PC-3 (cell line): ENCODE data around the gene CNPY2. TPM values are rescaled to one million over a fixed set of nuclear protein-coding genes. Genes with fewer than 3 reads are reported as not detected.

Experiments
- ATAC-seq: fragments of 200-7000 bp; cut with Tn5 transposase; 2 replicates; pipeline ENCODE4 v1.9.1; 2020; ENCODE audit warnings: mild to moderate bottlenecking, moderate library complexity
- BruUV-seq: library from RNA; stranded (reverse); fragments of 400-500 nt; replicated peaks from 2 replicates; lab custom pipeline; 2021; lab: Mats Ljungman, UMichigan
- CTCF ChIA-PET: fragments of 300-600 bp; sonication (Branson Sonifier 250); formaldehyde crosslinking; loops from one replicate; lab custom pipeline; 2022; ENCODE audit warnings: antibody characterized with exemption; lab: Charles Lee
- POLR2A ChIA-PET: fragments of 300-600 bp; sonication (Branson Sonifier 250); formaldehyde crosslinking; loops from one replicate; lab custom pipeline; 2022; ENCODE audit warnings: antibody characterized with exemption; ENCODE audit not compliant: unreplicated experiment; lab: Charles Lee
- DNase-seq: peaks from one replicate; pipeline ENCODE4 v3.0.0-alpha.2; 2015
- H2AFZ ChIP-seq: fragments of 300-600 bp; sonication (generic); 2 replicates; pipeline ENCODE4 v1.6.0; 2016; ENCODE audit warnings: antibody characterized with exemption, low read length
- H3F3A ChIP-seq: fragments of 300-600 bp; sonication (generic); one replicate; pipeline ENCODE4 v1.6.0; 2017; ENCODE audit warnings: antibody characterized with exemption, low read length, control low read depth, mild to moderate bottlenecking; ENCODE audit not compliant: unreplicated experiment
- H3K27ac ChIP-seq: fragments of 300-600 bp; sonication (generic); 2 replicates; pipeline ENCODE4 v1.5.1; 2016; ENCODE audit warnings: mild to moderate bottlenecking, low read length
- H3K27me3 ChIP-seq: fragments of 300-600 bp; sonication (generic); 2 replicates; pipeline ENCODE4 v1.6.1; 2016; ENCODE audit warnings: low read length, mixed read lengths
- H3K36me3 ChIP-seq: fragments of 300-600 bp; sonication (generic); 2 replicates; pipeline ENCODE4 v1.6.1; 2016; ENCODE audit warnings: low read depth, mixed run types, low read length, mixed read lengths
- H3K4me1 ChIP-seq: fragments of 300-600 bp; sonication (generic); 2 replicates; pipeline ENCODE4 v1.5.1; 2016; ENCODE audit warnings: low read length; ENCODE audit not compliant: insufficient read depth
- H3K4me2 ChIP-seq: fragments of 300-600 bp; sonication (generic); 2 replicates; pipeline ENCODE4 v1.6.0; 2016; ENCODE audit warnings: low read length
- H3K4me3 ChIP-seq: fragments of 300-600 bp; sonication (generic); 2 replicates; pipeline ENCODE4 v1.5.1; 2016; ENCODE audit warnings: mild to moderate bottlenecking, low read length, mixed read lengths
- H3K79me2 ChIP-seq: fragments of 300-600 bp; sonication (generic); 2 replicates; pipeline ENCODE4 v1.6.1; 2017; ENCODE audit warnings: low read length, mixed read lengths
- H3K9ac ChIP-seq: fragments of 300-600 bp; sonication (generic); 2 replicates; pipeline ENCODE4 v1.6.0; 2016; ENCODE audit warnings: mild to moderate bottlenecking, low read length
- H3K9me2 ChIP-seq: fragments of 300-600 bp; sonication (generic); replicated peaks from 2 replicates; pipeline ENCODE4 v1.6.1; 2016; ENCODE audit warnings: mixed run types, low read length, mixed read lengths
- H3K9me3 ChIP-seq: fragments of 300-600 bp; sonication (generic); 2 replicates; pipeline ENCODE4 v1.6.1; 2016; ENCODE audit warnings: low read length, mixed read lengths
- H4K20me1 ChIP-seq: fragments of 300-600 bp; sonication (generic); 2 replicates; pipeline ENCODE4 v1.6.1; 2016; ENCODE audit warnings: low read length, mixed read lengths
- CTCF ChIP-seq: fragments of 300-600 bp; sonication (generic); conservative IDR thresholded peaks from 2 replicates; pipeline ENCODE4 v1.5.1; 2017; ENCODE audit warnings: antibody characterized with exemption, low read depth, mild to moderate bottlenecking, low read length
- EZH2 ChIP-seq: fragments of 300-600 bp; sonication (generic); IDR thresholded peaks from one replicate; pipeline ENCODE4 v1.6.1; 2017; ENCODE audit warnings: antibody characterized with exemption, mild to moderate bottlenecking, low read length; ENCODE audit not compliant: unreplicated experiment
- EZH2phosphoT487 ChIP-seq: fragments of 300-600 bp; sonication (generic); IDR thresholded peaks from 2 replicates; pipeline ENCODE4 v1.6.1; 2018; ENCODE audit warnings: mild to moderate bottlenecking, antibody characterized with exemption, low read length, borderline replicate concordance
- intact Hi-C: fragments of 100-400 bp; cut with micrococcal nuclease; formaldehyde crosslinking; loops from 2 replicates; pipeline ENCODE4 v1.9.0; 2023
- total RNA-seq: library from RNA; depleted of rRNA; stranded (reverse); fragments of >200 nt; gene quantifications from 2 replicates; pipeline ENCODE4 v1.2.3, GENCODE V29; 2014

CNPY2 gene
- total RNA-seq, 1 experiment from 2014 or later: 109 TPM

- BruUV-seq: no TSS peak
- Histone ChIP-seq H3K4me3 (no peak overlapping the region), H3K27me3 (no peaks in the 10 kb centered on the region), H3K9me3 (no peaks in the 10 kb centered on the region), H2AFZ (no peak overlapping the region), H3K4me1 (peaks cover 14% of the 10 kb centered on the region), H4K20me1 (no peaks in the 10 kb centered on the region), H3K36me3 (no peaks in the 10 kb centered on the region), H3F3A (no peaks in the 10 kb centered on the region), H3K79me2 (peaks cover 26% of the 10 kb centered on the region), H3K9ac (no peak overlapping the region), H3K4me2 (no peak overlapping the region), H3K27ac (no peak overlapping the region), H3K9me2 (no peaks in the 10 kb centered on the region)
- CTCF ChIA-PET: no interaction called here
- ATAC-seq (no peak), DNase-seq (no peak)
- POLR2A ChIA-PET: no interaction called here
- TF ChIP-seq EZH2phosphoT487: no peak
- no peak for TF ChIP-seq CTCF
- TF ChIP-seq EZH2: no peak
- intact Hi-C loops: loop anchor here (5.0 kb wide), 1 partner anchor 44 kb away; the partner anchor contains the start of gene CNPY2
Observed at GRCh38 chr12:56361487-56362129, 45.8 kb upstream of the CNPY2 start.

GRCh38 chr12:56359851-56360767, 44.3 kb upstream of the CNPY2 start, which contains the start of gene STAT2:
TSS of gene STAT2 (minus strand) at chr12:56360107. CDS start at chr12:56356571, 3,536 bp downstream.
- POLR2A ChIA-PET: interaction anchor here (0.5 to 1.4 kb wide), 16 partner anchors 9 to 1070 kb away, joined by 3 to 57 read pairs (median 6); partner anchors contain the start of genes DNAJC14, IL23A, PAN2 and RBMS2
- Histone ChIP-seq H4K20me1 (no peaks in the 10 kb centered on the region), H3K4me1 (peaks cover 14% of the 10 kb centered on the region), H3K79me2 (peaks cover 26% of the 10 kb centered on the region), H2AFZ (peak within 1 kb of the TSS; percentile 74), H3K9me3 (no peaks in the 10 kb centered on the region), H3K27me3 (no peaks in the 10 kb centered on the region), H3K9ac (peak within 1 kb of the TSS; percentile 79), H3F3A (no peaks in the 10 kb centered on the region), H3K4me2 (peak within 1 kb of the TSS; percentile 91), H3K4me3 (peak within 1 kb of the TSS; percentile 85), H3K36me3 (no peaks in the 10 kb centered on the region; the same call in none of the 2 replicates), H3K9me2 (no peaks in the 10 kb centered on the region), H3K27ac (peak within 1 kb of the TSS; percentile 44)
- BruUV-seq: no TSS peak
- DNase-seq: peak; percentile 99
- ATAC-seq: peak; percentile 97
- intact Hi-C loops: loop anchor here (5.0 kb wide), 1 partner anchor 43 kb away; the partner anchor contains the start of gene CNPY2
- CTCF ChIA-PET: interaction anchor here (0.5 to 1.6 kb wide), 5 partner anchors 9 to 1049 kb away, joined by 3 to 12 read pairs (median 6); no protein-coding TSS in a partner anchor
- TF ChIP-seq EZH2phosphoT487: no peak
- TF ChIP-seq CTCF: no peak
- TF ChIP-seq EZH2: no peak
